NCI-H1417 treated with DMSO at 0.1 percent for 48 hours (cell line): ENCODE data around the gene DCN.
"Not testable (repeated sequence)": the region's sequence is repeated elsewhere in the genome, so short reads cannot be mapped to it uniquely, and the experiment has no call there.

ENCODE experiments used
- DNase-seq: peaks from one replicate; lab custom pipeline; 2025; lab: John Stamatoyannopoulos, UW

The DCN gene

GRCh38 chr12:91182636-91183455, at the start of gene DCN:
Gene DCN, minus strand, starts transcription at chr12:91182817. Its CDS starts 4,265 bp downstream, at chr12:91178552.
- DNase-seq, result no peak

- no peak for DNase-seq
Observed at GRCh38 chr12:91230841-91231240, 48.2 kb upstream of the DCN start.

- DNase-seq, result no peak
Observed at GRCh38 chr12:91226951-91227350, 44.3 kb upstream of the DCN start.

- DNase-seq, result no peak
Observed at GRCh38 chr12:91225316-91225715, 42.7 kb upstream of the DCN start.

- DNase-seq, result no peak
Observed at GRCh38 chr12:91224401-91224800, 41.8 kb upstream of the DCN start.

- no peak for DNase-seq
Observed at GRCh38 chr12:91222746-91223145, 40.1 kb upstream of the DCN start.

GRCh38 chr12:91219919-91220318, 37.3 kb upstream of the DCN start:
- no peak for DNase-seq

GRCh38 chr12:91219511-91219910, 36.9 kb upstream of the DCN start:
- no peak for DNase-seq

- no peak for DNase-seq
Observed at GRCh38 chr12:91216871-91217270, 34.3 kb upstream of the DCN start.

GRCh38 chr12:91215940-91216454, 33.4 kb upstream of the DCN start:
- no peak for DNase-seq

GRCh38 chr12:91211866-91212265, 29.2 kb upstream of the DCN start:
- DNase-seq, result no peak

GRCh38 chr12:91210618-91211017, 28.0 kb upstream of the DCN start:
- DNase-seq, result no peak

- no peak for DNase-seq
Observed at GRCh38 chr12:91210144-91210543, 27.5 kb upstream of the DCN start.

- not testable (repeated sequence) for DNase-seq
Observed at GRCh38 chr12:91207301-91207700, 24.7 kb upstream of the DCN start.

GRCh38 chr12:91205811-91206210, 23.2 kb upstream of the DCN start:
- DNase-seq, result no peak

- DNase-seq, result no peak
Observed at GRCh38 chr12:91204421-91204820, 21.8 kb upstream of the DCN start.

GRCh38 chr12:91203610-91204009, 21.0 kb upstream of the DCN start:
- DNase-seq, result no peak

GRCh38 chr12:91202390-91202789, 19.8 kb upstream of the DCN start:
- DNase-seq, result no peak

GRCh38 chr12:91196436-91196835, 13.8 kb upstream of the DCN start:
- DNase-seq, result no peak

GRCh38 chr12:91194500-91194899, 11.9 kb upstream of the DCN start:
- DNase-seq, result no peak

GRCh38 chr12:91191513-91192111, 9.0 kb upstream of the DCN start:
- no peak for DNase-seq

GRCh38 chr12:91189516-91189915, 6.9 kb upstream of the DCN start:
- no peak for DNase-seq

- DNase-seq, result no peak
Observed at GRCh38 chr12:91188778-91189177, 6.2 kb upstream of the DCN start.
